Cardiac muscle cell (in vitro differentiated cells and primary cell): ENCODE measurements around the gene CD160. TPM values are rescaled to one million over a fixed set of nuclear protein-coding genes. Genes with fewer than 3 reads are reported as not detected.
A peak's percentile ranks its signal among the peaks of the same experiment; 100 is the strongest.

Experiments
- DNase-seq, 2 donors: peaks; one replicate each; pipeline versions ENCODE4 v3.0.0 to v3.0.0-alpha.2; 2010 to 2017; ENCODE audit warnings: low read depth in 1 of 2, low spot score in 1 of 2
- H3K27ac ChIP-seq: fragments of 200-600 bp; sonication (generic); 2 replicates; pipeline ENCODE4 v1.5.1; 2016
- H3K27me3 ChIP-seq: fragments of 200-600 bp; sonication (generic); 2 replicates; pipeline ENCODE4 v1.6.0; 2016; ENCODE audit warnings: control low read depth
- H3K36me3 ChIP-seq: fragments of 200-600 bp; sonication (generic); 2 replicates; pipeline ENCODE4 v1.5.1; 2016; ENCODE audit warnings: control low read depth
- H3K4me1 ChIP-seq: fragments of 200-600 bp; sonication (generic); 2 replicates; pipeline ENCODE4 v1.8.1; 2017; ENCODE audit warnings: low read depth, mild to moderate bottlenecking, mixed run types
- H3K4me3 ChIP-seq: fragments of 200-600 bp; sonication (generic); 2 replicates; pipeline ENCODE4 v1.5.1; 2016; ENCODE audit warnings: mild to moderate bottlenecking
- H3K9me3 ChIP-seq: fragments of 200-600 bp; sonication (generic); 2 replicates; pipeline ENCODE4 v1.5.1; 2017; ENCODE audit warnings: low read depth, mild to moderate bottlenecking, control low read depth
- polyA plus RNA-seq: library from polyadenylated mRNA; unstranded; fragments of >200 nt; fragmentation: Nextera tagmentation; extraction: Ambion mirVana; gene quantifications from 2 replicates; pipeline ENCODE4 v1.2.1, GENCODE V29; 2016
- total RNA-seq: library from RNA; depleted of rRNA; stranded (reverse); fragments of >200 nt; gene quantifications from 2 replicates; pipeline ENCODE4 v1.2.3, GENCODE V29; 2016
- TF ChIP-seq, protein P1 (sequence below): IDR thresholded peaks from 2 replicates; pipeline ENCODE4 v1.5.1; 2012; ENCODE audit warnings: low read depth, mild to moderate bottlenecking, low read length

Gene CD160
- total and polyA plus RNA-seq, 2 experiments from 2014 or later: 0.35 TPM; not detected in 1

DNA sequence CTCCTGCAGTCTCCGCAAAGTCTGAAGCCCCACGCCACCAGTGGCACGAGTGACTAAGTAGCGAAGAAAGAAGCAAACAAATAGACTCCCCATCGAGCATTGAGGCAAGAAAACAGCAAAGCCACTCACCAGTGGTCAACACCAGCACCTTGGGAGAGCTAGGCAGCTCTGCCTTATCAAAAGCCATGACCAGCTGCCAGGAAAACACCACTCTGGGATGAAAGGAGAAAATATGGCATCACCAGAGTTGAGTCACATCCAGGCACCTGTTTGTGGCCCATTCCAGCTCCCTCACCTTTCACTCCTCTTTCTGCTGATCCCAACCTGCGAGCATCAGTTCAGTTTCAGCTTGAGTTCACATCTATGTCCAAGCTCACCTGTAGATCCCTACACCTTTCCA is 29.4 kb upstream of the CD160 start:
- Histone ChIP-seq H3K36me3 (no peaks in the 10 kb centered on the region), H3K4me3 (no peak overlapping the region), H3K27me3 (no peaks in the 10 kb centered on the region), H3K4me1 (no peaks in the 10 kb centered on the region), H3K27ac (no peak overlapping the region), H3K9me3 (no peaks in the 10 kb centered on the region)
- no peak for DNase-seq
- TF ChIP-seq, protein P1, sequence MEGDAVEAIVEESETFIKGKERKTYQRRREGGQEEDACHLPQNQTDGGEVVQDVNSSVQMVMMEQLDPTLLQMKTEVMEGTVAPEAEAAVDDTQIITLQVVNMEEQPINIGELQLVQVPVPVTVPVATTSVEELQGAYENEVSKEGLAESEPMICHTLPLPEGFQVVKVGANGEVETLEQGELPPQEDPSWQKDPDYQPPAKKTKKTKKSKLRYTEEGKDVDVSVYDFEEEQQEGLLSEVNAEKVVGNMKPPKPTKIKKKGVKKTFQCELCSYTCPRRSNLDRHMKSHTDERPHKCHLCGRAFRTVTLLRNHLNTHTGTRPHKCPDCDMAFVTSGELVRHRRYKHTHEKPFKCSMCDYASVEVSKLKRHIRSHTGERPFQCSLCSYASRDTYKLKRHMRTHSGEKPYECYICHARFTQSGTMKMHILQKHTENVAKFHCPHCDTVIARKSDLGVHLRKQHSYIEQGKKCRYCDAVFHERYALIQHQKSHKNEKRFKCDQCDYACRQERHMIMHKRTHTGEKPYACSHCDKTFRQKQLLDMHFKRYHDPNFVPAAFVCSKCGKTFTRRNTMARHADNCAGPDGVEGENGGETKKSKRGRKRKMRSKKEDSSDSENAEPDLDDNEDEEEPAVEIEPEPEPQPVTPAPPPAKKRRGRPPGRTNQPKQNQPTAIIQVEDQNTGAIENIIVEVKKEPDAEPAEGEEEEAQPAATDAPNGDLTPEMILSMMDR: no peak

DNA sequence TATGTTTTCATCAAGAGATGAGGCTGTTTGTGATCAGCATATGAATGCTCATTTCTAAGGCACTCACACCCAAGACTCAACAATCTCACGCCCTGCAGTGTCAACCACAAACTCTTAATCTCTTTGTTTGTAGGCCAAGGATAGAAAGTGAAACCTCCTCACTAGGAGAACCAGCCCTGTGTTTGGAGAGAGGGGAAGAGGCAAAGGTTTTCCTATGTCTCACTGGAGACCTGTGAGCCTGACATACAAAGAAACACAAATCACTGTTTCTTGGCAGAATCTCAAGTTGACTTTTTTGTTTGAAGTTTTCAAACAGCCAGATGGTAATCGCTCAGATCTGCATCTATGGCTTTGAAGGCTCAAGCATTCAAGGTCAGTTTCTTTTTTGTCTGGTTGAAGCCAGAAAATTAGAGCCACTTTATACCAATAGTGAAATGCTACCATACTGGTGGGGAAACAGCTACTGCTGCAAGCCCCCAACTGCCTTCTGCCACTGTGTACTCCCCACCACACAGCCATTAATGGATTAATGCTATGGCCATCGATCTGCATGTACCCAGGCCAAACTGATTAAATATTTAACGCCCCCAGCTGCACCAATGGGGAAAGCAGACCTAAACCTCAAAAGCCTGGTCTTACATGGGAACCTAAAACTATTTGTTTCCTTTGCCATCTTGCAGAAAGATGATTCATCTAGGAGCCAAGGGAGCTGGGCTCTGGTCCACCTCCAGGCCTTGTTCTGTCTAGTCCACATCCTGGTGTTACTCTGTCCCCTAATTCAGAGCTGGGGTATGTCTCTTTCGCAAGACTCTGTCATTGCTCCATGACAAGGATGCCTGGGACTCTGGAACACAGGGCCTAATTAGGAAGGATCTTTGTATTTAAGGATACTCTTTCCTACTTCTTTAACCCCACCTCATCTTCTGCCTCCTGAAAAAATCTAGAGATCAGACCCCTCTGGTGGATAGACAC is 28.4 kb upstream of the CD160 start:
- H3K4me1 ChIP-seq: peaks cover 6% of the 10 kb centered on the region
- H3K36me3 ChIP-seq: no peaks in the 10 kb centered on the region
- H3K4me3 ChIP-seq: no peak overlapping the region
- H3K27me3 ChIP-seq: no peaks in the 10 kb centered on the region
- TF ChIP-seq, protein P1: no peak
- peak in 1 of 2 donors; percentile 60 for DNase-seq
- H3K9me3 ChIP-seq: no peaks in the 10 kb centered on the region
- no peak overlapping the region for H3K27ac ChIP-seq

DNA sequence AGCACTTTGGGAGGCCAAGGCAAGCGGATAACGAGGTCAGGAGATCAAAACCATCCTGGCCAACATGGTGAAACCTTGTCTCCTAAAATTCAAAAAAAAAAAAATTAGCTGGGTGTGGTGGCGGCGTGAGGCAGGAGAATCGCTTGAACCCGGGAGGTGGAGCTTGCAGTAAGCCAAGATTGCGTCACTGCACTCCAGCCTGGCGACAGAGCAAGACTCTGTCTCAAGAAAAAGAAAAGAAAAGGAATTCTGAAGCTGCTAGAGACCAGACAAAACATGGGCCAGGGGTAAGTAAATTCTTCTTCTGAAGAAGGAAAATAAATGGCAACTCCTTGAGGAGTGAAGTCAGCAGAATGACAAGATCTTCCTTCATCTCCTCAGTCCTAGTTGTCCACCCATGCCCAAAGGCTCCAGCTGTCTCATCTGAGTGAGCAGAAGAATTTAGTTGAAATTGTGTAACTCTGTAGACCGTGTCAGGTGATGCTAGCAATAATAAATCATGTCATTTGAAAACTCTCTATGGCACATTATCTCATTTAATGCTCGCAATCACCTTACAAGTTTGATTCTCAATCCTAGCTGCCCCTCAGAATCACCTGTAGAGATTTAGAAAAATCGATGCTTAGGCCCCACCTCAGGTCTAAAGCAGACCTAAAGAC is 26.4 kb upstream of the CD160 start:
- Histone ChIP-seq H3K27me3 (no peaks in the 10 kb centered on the region), H3K36me3 (no peaks in the 10 kb centered on the region), H3K4me1 (peaks cover 13% of the 10 kb centered on the region), H3K4me3 (no peak overlapping the region), H3K9me3 (no peaks in the 10 kb centered on the region), H3K27ac (no peak overlapping the region)
- DNase-seq: no peak
- TF ChIP-seq, protein P1: no peak

DNA sequence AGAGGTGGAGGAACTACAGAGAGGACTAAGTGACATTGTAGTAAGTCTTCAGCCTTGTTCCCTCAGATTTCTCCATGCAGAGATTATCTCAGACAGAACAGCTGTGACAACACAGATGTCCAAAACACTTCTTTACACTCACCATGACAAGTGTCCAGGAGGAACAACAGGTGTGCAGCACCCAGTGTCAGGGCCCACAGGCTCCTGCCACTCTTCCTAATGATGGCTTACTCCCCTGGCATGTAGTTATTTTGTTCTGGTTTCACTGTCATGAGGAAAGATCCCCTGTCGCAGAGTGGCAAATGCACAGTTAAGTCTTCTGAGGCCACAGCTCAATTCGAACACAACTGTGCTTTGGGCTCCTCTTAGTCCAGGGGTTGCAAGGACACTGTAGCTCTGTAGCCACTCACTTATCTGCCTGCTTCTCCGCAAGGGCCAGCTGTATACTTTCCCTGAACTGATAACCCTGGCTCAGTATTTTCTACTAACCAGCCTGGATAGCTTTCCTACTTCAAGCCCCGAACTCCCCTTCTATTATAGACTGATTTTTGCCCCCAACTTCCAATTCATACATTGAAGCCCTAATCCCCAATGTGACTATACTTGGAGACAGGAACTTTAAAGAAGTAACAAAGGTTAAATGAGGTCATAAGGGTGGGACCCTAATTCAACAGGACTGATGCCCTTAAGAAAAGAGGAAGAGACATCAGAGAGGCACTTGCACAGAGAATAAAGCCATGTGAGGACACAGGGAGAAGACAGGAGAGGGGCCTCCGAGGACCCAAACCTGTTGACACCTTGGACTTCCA is 23.3 kb upstream of the CD160 start:
- peaks cover 16% of the 10 kb centered on the region for H3K4me1 ChIP-seq
- TF ChIP-seq, protein P1: no peak

DNA sequence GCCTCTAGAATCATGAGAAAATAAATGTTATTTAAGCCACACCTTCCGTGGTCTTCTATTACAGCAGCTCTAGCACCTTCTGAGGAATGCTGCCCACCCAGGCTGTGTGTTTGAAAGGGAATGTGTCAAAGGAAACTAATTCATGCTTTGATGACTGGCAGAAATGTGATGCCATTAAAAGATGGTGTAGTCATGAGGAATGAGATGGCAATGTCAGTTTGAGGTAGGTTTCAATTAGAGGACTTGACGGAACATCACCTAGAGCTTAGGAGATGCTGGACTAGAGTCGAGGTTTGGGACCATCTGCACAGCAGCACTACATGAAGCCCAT is 22.7 kb upstream of the CD160 start:
- DNase-seq: no peak
- TF ChIP-seq, protein P1: no peak
- Histone ChIP-seq H3K36me3 (no peaks in the 10 kb centered on the region), H3K4me3 (no peak overlapping the region), H3K9me3 (no peaks in the 10 kb centered on the region), H3K4me1 (peaks cover 16% of the 10 kb centered on the region), H3K27ac (peak overlapping the region; percentile 82), H3K27me3 (no peaks in the 10 kb centered on the region)

More for the DNA sequence above, 23.3 kb upstream of the CD160 start:
- no peaks in the 10 kb centered on the region for H3K36me3 ChIP-seq
- peak overlapping the region; percentile 82 for H3K27ac ChIP-seq
- peak in 1 of 2 donors; percentile 44 for DNase-seq
- H3K9me3 ChIP-seq: no peaks in the 10 kb centered on the region
- no peaks in the 10 kb centered on the region for H3K27me3 ChIP-seq
- H3K4me3 ChIP-seq: no peak overlapping the region
